DND-41 (cell line): ENCODE measurements around the gene FCSK.

Experiments
- CTCF ChIP-seq: IDR thresholded peaks from 2 replicates; pipeline ENCODE4 v1.5.1; 2012; ENCODE audit warnings: borderline replicate concordance, low read length, moderate library complexity, mild to moderate bottlenecking; ENCODE audit not compliant: poor library complexity, severe bottlenecking; ENCODE audit errors: extremely low read depth
- EZH2 ChIP-seq: IDR thresholded peaks from 3 replicates; pipeline ENCODE4 v1.6.1; 2012; ENCODE audit warnings: borderline replicate concordance, low read depth, mild to moderate bottlenecking, moderate library complexity, low read length, inconsistent platforms; ENCODE audit not compliant: severe bottlenecking

- TF ChIP-seq CTCF (no peak), EZH2 (no peak)
Observed at GRCh38 chr16:70438585-70438968, 15.8 kb upstream of the FCSK start.
